CD8-positive, alpha-beta memory T cell (primary cell): ENCODE measurements around the gene ZNF121. TPM values are rescaled to one million over a fixed set of nuclear protein-coding genes. Genes with fewer than 3 reads are reported as not detected.

ENCODE experiments used
- CTCF ChIA-PET: fragments of 350-600 bp; sonication (Branson Sonifier 250); formaldehyde crosslinking; loops from one replicate; lab custom pipeline; 2021; ENCODE audit warnings: antibody characterized with exemption; lab: Charles Lee
- POLR2A ChIA-PET: fragments of 350-600 bp; sonication (Branson Sonifier 250); formaldehyde crosslinking; loops from one replicate; lab custom pipeline; 2021; ENCODE audit warnings: antibody characterized with exemption; lab: Charles Lee
- DNase-seq, 5 donors: peaks; one replicate each; pipeline versions ENCODE4 v3.0.0 to v3.0.0-alpha.2; 2020 to 2022; ENCODE audit warnings: mixed read lengths in 1 of 5
- H3K27ac ChIP-seq: one replicate; pipeline ENCODE4 v1.7.0; 2013; ENCODE audit warnings: low read depth, mild to moderate bottlenecking, low read length, moderate library complexity
- H3K27me3 ChIP-seq: 2 replicates; pipeline ENCODE4 v1.7.0; 2013; ENCODE audit warnings: low read length, mild to moderate bottlenecking; ENCODE audit not compliant: insufficient read depth, poor library complexity, severe bottlenecking
- H3K36me3 ChIP-seq: 2 replicates; pipeline ENCODE4 v1.7.0; 2013; ENCODE audit warnings: mild to moderate bottlenecking, low read length, moderate library complexity; ENCODE audit not compliant: insufficient read depth
- H3K4me1 ChIP-seq: 2 replicates; pipeline ENCODE4 v1.7.0; 2013; ENCODE audit warnings: mild to moderate bottlenecking, low read length, moderate library complexity; ENCODE audit not compliant: insufficient read depth
- H3K4me3 ChIP-seq: 2 replicates; pipeline ENCODE4 v1.7.0; 2013; ENCODE audit warnings: mild to moderate bottlenecking, low read length
- H3K9me3 ChIP-seq: 2 replicates; pipeline ENCODE4 v1.7.0; 2013; ENCODE audit warnings: mild to moderate bottlenecking, low read length
- H3K27ac Mint-ChIP-seq, 8 donors: one replicate each; pipeline ENCODE4 v1.8.0; 2020 to 2021; ENCODE audit warnings: mixed read lengths in 8 of 8, mild to moderate bottlenecking in 6 of 8, inconsistent platforms in 3 of 8, moderate library complexity in 3 of 8
- H3K27me3 Mint-ChIP-seq, 2 donors: one replicate each; pipeline ENCODE4 v1.8.0; 2020 to 2021; ENCODE audit warnings: mixed read lengths in 2 of 2, mild to moderate bottlenecking in 1 of 2, moderate library complexity in 1 of 2
- H3K36me3 Mint-ChIP-seq, 3 donors: one replicate each; pipeline ENCODE4 v1.8.0; 2020 to 2021; ENCODE audit warnings: mixed read lengths in 3 of 3, inconsistent platforms in 1 of 3, mild to moderate bottlenecking in 1 of 3
- H3K4me1 Mint-ChIP-seq, 3 donors: one replicate each; pipeline ENCODE4 v1.8.0; 2020 to 2021; ENCODE audit warnings: mixed read lengths in 3 of 3, inconsistent platforms in 1 of 3, mild to moderate bottlenecking in 1 of 3
- H3K4me3 Mint-ChIP-seq, 7 donors: one replicate each; pipeline ENCODE4 v1.8.0; 2020 to 2021; ENCODE audit warnings: mixed read lengths in 7 of 7, mild to moderate bottlenecking in 6 of 7, moderate library complexity in 4 of 7, inconsistent platforms in 2 of 7
- H3K9me3 Mint-ChIP-seq, 5 donors: one replicate each; pipeline ENCODE4 v1.8.0; 2020 to 2022; ENCODE audit warnings: mixed read lengths in 5 of 5, mild to moderate bottlenecking in 3 of 5, moderate library complexity in 2 of 5, inconsistent platforms in 1 of 5
- polyA plus RNA-seq: library from polyadenylated mRNA; unstranded; fragments of 300-500 nt; fragmentation: Illumina TruSeq; gene quantifications from one replicate; pipeline ENCODE4 v1.2.3, GENCODE V29; 2021
- total RNA-seq, 2 experiments: library from RNA; stranded (reverse); gene quantifications; one replicate each; pipeline ENCODE4 v1.2.3, GENCODE V29; 2021

ZNF121 gene
- total RNA-seq (10 to 100 TPM; 87.1 to 90.2 TPM), polyA plus RNA-seq (4.1 TPM)

DNA sequence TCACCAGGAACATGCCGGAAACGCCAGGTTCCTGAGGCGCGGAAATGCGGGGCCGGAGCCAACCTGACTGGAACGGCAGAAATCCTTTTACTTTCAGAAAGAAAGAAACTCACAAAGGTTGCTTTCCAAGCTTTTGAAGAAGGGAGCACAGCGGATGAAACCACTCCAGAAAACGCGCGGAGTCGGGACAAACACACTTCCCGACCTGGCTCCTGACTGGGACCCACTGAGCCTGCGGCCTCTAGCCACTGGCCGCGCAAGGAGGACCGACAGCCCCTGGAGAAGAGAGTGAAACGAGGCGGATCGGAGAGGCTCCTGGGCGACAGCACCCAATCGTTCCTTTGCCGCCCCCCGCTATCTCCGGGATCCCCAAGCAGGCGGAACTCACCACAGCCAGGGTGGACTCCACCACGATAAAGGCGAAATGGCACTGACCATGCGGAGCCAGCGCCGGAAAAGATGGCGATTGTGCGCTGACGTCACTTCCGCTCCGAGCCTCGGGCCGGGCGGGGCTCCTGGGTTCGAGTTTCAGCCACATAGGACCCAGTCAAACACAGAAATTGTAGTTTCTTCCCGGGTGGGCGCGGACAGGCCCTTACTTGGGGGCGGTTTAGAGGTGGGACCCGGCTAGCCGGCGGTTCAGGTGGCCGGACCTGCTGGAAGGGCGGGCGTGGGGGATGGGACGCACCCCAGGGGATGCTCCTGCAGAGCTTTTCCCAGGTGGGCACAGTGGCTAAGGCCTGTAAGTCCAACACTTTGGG is at the start of gene ZNF121:
ZNF121 (minus strand) TSS at position 432 of the 761 bp plus-strand sequence. CDS start 16,407 bp downstream, outside the sequence.
- Mint-ChIP-seq H3K9me3 (no peaks in the 10 kb centered on the region), H3K27me3 (peaks cover 7 to 11% of the 10 kb centered on the region in 2 donors), H3K4me1 (peaks cover 40 to 54% (median 52%) of the 10 kb centered on the region in 3 donors), H3K27ac (peak within 1 kb of the TSS; percentile 92 to 99 (median 97)), H3K36me3 (peaks cover 5 to 25% (median 8%) of the 10 kb centered on the region in 3 donors), H3K4me3 (peak within 1 kb of the TSS; percentile 94 to 99 (median 96))
- DNase-seq: peak; percentile 69 to 86 (median 72)
- Histone ChIP-seq H3K4me3 (peak within 1 kb of the TSS; percentile 94), H3K27ac (peak within 1 kb of the TSS; percentile 94), H3K4me1 (peaks cover 22% of the 10 kb centered on the region), H3K9me3 (no peaks in the 10 kb centered on the region), H3K36me3 (no peaks in the 10 kb centered on the region), H3K27me3 (no peaks in the 10 kb centered on the region)
- ChIA-PET CTCF (interaction anchor here (0.6 to 1.2 kb wide), 4 partner anchors 34 to 516 kb away, joined by 3 to 4 read pairs (median 3); partner anchors contain the start of gene ZNF266), POLR2A (interaction anchor here (0.6 kb wide), 1 partner anchor 150 kb away, joined by 6 read pairs; no protein-coding TSS in a partner anchor)

DNA sequence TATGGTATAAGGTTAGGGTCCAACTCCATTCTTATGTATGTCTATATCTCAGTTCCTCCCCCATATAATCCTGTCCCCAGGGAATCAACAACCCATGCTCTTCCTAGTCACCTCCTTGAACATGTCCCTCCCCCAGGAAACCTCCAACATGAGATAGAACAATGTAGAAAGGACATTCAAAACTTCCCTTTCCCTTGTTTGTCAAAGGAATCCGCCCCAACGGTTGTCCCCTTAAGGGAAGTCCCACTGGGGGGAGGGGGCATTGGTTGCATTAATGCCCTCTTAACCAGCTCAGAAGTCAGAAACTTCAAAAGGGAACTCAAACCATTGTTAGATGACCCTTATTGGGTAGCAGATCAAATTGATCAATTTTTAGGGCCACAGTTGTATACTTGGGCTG is 43.6 kb upstream of the ZNF121 start:
- ChIA-PET CTCF (interaction anchor here (1.5 to 1.7 kb wide), 2 partner anchors 168 to 170 kb away, joined by 5 read pairs; no protein-coding TSS in a partner anchor), POLR2A (no interaction called here)
- H3K4me1 ChIP-seq: peaks cover 6% of the 10 kb centered on the region
- no peaks in the 10 kb centered on the region for H3K9me3 Mint-ChIP-seq
- H3K27ac Mint-ChIP-seq: no peak overlapping the region
- H3K4me1 Mint-ChIP-seq: peaks cover 4 to 8% (median 6%) of the 10 kb centered on the region in 3 donors
- DNase-seq: no peak
- H3K27me3 ChIP-seq: no peaks in the 10 kb centered on the region
- peaks cover 9 to 17% (median 11%) of the 10 kb centered on the region in 3 donors for H3K36me3 Mint-ChIP-seq
- H3K9me3 ChIP-seq: no peaks in the 10 kb centered on the region
- H3K4me3 ChIP-seq: no peak overlapping the region
- no peaks in the 10 kb centered on the region for H3K36me3 ChIP-seq
- H3K4me3 Mint-ChIP-seq: no peak overlapping the region
- no peak overlapping the region for H3K27ac ChIP-seq
- no peaks in the 10 kb centered on the region for H3K27me3 Mint-ChIP-seq

DNA sequence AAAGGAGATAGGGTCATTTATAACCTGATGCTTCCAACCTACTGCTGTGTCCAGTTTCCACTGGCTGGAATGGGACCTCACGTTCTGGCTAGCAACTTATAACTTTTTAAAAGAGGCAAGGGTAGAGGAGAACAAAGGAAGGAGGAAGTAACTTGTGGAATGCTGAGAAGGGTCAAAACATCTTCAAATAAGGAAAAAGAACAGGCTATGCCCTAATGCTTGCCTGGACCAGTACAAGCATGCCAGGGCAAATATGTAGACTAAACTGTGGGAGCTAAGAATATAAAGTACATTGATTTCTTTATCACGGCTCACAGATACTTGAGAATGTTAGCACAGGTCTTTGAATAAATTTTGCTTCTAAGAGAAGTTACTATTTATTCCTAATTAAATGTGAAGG is 38.2 kb upstream of the ZNF121 start:
- H3K36me3 ChIP-seq: peaks cover 15% of the 10 kb centered on the region
- Mint-ChIP-seq H3K4me1 (peaks cover 22 to 41% (median 25%) of the 10 kb centered on the region in 3 donors), H3K9me3 (peaks cover 3 to 10% (median 7%) of the 10 kb centered on the region in 5 donors), H3K4me3 (peak overlapping the region in 6 of 7 donors; percentile 24 to 72 (median 55)), H3K36me3 (peaks cover 9 to 32% (median 15%) of the 10 kb centered on the region in 3 donors), H3K27ac (peak overlapping the region in 6 of 8 donors; percentile 40 to 99 (median 63)), H3K27me3 (peaks cover 0 to 4% of the 10 kb centered on the region in 2 donors)
- no peak overlapping the region for H3K4me3 ChIP-seq
- ChIA-PET POLR2A (no interaction called here), CTCF (interaction anchor here (0.7 to 1.5 kb wide), 3 partner anchors 169 to 299 kb away, joined by 3 to 5 read pairs (median 4); partner anchors contain the start of gene ZNF559)
- H3K27me3 ChIP-seq: no peaks in the 10 kb centered on the region
- DNase-seq: no peak
- no peak overlapping the region for H3K27ac ChIP-seq
- H3K4me1 ChIP-seq: peaks cover 22% of the 10 kb centered on the region
- no peaks in the 10 kb centered on the region for H3K9me3 ChIP-seq

DNA sequence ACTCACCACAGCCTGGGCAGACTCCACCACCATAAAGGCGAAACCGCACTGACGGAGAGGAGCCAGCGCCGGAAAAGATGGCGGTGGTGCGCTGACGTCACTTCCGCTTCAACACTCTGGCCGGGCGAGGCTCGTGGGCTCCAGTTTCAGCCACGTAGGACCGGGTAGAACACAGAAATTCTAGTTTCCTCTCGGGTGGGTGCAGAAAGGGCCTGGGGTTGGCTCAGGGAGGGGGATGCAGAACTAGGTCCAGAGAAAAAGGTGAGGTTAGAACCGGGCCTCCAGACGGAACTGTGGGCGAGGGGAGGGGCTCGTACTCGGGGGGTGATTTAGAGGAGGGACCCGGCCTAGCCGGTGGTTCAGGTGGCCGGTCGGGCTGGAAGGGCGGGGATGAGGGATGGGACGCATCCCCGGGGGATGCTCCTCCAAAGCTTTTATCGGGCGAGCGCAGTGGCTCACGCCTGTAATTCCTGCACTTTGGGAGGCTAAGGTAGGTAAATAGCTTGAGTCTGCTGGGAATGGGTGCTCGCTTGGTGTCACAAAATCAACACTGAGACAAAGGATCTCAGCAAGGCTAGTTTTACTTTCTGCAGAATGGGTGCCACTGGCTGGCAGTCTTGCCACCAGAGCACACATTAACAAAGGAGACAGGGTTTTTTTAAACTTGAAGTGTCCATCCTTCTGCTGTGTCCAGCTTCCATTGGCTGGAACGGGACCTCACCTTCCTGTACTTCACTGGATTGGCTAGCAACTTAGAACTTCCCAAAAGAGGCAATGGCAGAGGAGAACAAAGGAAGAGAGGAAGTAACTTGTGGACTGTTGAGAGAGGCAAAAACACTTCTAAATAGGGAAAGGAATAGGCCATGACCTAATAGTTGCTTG is 37.1 kb upstream of the ZNF121 start, which contains the start of gene ZNF561:
ZNF561 (minus strand) TSS at position 77 of the 882 bp plus-strand sequence. CDS start 1,776 bp downstream, outside the sequence.
- Histone ChIP-seq H3K27me3 (no peaks in the 10 kb centered on the region), H3K36me3 (peaks cover 23% of the 10 kb centered on the region), H3K4me1 (peaks cover 22% of the 10 kb centered on the region), H3K4me3 (peak within 1 kb of the TSS; percentile 83), H3K9me3 (no peaks in the 10 kb centered on the region), H3K27ac (peak within 1 kb of the TSS; percentile 96)
- ChIA-PET CTCF (interaction anchor here (0.7 to 1.0 kb wide), 3 partner anchors 170 to 298 kb away, joined by 3 to 4 read pairs (median 3); partner anchors contain the start of gene ZNF559), POLR2A (interaction anchor here (0.7 to 1.0 kb wide), 3 partner anchors 148 to 298 kb away, joined by 3 to 5 read pairs (median 4); partner anchors contain the start of genes PIN1, ZNF559 and ZNF846)
- H3K4me3 Mint-ChIP-seq: peak within 1 kb of the TSS; percentile 94 to 100 (median 98)
- peaks cover 0 to 4% of the 10 kb centered on the region in 2 donors for H3K27me3 Mint-ChIP-seq
- peak; percentile 85 to 94 (median 90) for DNase-seq
- H3K4me1 Mint-ChIP-seq: peaks cover 22 to 41% (median 25%) of the 10 kb centered on the region in 3 donors
- peaks cover 3 to 10% (median 7%) of the 10 kb centered on the region in 5 donors for H3K9me3 Mint-ChIP-seq
- peaks cover 10 to 40% (median 22%) of the 10 kb centered on the region in 3 donors for H3K36me3 Mint-ChIP-seq
- H3K27ac Mint-ChIP-seq: peak within 1 kb of the TSS; percentile 99 to 100 (median 100)

DNA sequence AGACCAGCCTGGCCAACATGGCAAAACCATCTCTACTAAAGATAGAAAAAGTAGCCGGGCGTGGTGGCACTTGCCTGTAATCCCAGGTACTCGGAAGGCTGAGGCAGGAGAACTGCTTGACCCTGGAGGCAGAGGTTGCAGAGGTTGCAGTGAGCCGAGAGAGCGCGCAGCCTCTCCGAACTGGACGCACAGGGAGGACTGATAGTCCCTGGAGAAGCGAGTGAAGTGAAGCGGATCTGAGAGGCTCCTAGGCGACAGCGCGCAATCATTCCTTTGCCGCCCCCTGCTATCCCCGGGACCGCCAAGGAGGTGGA is 36.5 kb upstream of the ZNF121 start:
- POLR2A ChIA-PET: no interaction called here
- Mint-ChIP-seq H3K27ac (peak overlapping the region; percentile 99 to 100 (median 100)), H3K4me1 (peaks cover 20 to 38% (median 22%) of the 10 kb centered on the region in 3 donors), H3K9me3 (peaks cover 3 to 10% (median 7%) of the 10 kb centered on the region in 5 donors), H3K4me3 (peak overlapping the region; percentile 94 to 100 (median 98)), H3K36me3 (peaks cover 10 to 45% (median 24%) of the 10 kb centered on the region in 3 donors), H3K27me3 (peaks cover 0 to 4% of the 10 kb centered on the region in 2 donors)
- Histone ChIP-seq H3K27ac (peak overlapping the region; percentile 96), H3K4me1 (peaks cover 19% of the 10 kb centered on the region), H3K4me3 (peak overlapping the region; percentile 83), H3K9me3 (no peaks in the 10 kb centered on the region), H3K27me3 (no peaks in the 10 kb centered on the region), H3K36me3 (peaks cover 28% of the 10 kb centered on the region)
- CTCF ChIA-PET: no interaction called here
- DNase-seq: no peak

DNA sequence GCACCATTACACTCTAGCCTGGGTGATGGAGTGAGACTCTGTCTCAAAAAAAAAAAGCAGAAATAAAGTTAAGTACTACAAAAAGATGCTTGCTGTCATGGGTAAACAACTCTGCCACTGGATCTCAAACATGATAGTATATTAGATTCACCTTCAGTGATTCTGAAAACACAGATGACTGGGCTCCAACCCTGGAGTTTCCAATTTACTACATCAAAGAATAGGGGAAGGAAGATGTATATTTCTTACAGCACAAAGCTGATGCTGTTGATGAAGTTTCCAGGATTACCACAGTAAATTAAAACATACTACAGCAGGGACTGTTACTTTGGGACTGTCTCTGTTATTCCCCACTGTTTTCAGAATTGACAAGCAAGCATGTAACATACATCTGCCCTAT is 31.5 kb upstream of the ZNF121 start:
- Mint-ChIP-seq H3K9me3 (peaks cover 2 to 23% (median 22%) of the 10 kb centered on the region in 5 donors), H3K27me3 (no peaks in the 10 kb centered on the region), H3K36me3 (peaks cover 37 to 84% (median 54%) of the 10 kb centered on the region in 3 donors), H3K27ac (peak overlapping the region in 1 of 8 donors; percentile 8), H3K4me1 (peaks cover 5 to 17% (median 8%) of the 10 kb centered on the region in 3 donors), H3K4me3 (no peak overlapping the region)
- ChIA-PET CTCF (no interaction called here), POLR2A (no interaction called here)
- DNase-seq: no peak
- no peak overlapping the region for H3K27ac ChIP-seq
- peaks cover 10% of the 10 kb centered on the region for H3K4me1 ChIP-seq
- H3K27me3 ChIP-seq: no peaks in the 10 kb centered on the region
- H3K9me3 ChIP-seq: peaks cover 18% of the 10 kb centered on the region
- H3K4me3 ChIP-seq: no peak overlapping the region
- H3K36me3 ChIP-seq: peaks cover 77% of the 10 kb centered on the region

DNA sequence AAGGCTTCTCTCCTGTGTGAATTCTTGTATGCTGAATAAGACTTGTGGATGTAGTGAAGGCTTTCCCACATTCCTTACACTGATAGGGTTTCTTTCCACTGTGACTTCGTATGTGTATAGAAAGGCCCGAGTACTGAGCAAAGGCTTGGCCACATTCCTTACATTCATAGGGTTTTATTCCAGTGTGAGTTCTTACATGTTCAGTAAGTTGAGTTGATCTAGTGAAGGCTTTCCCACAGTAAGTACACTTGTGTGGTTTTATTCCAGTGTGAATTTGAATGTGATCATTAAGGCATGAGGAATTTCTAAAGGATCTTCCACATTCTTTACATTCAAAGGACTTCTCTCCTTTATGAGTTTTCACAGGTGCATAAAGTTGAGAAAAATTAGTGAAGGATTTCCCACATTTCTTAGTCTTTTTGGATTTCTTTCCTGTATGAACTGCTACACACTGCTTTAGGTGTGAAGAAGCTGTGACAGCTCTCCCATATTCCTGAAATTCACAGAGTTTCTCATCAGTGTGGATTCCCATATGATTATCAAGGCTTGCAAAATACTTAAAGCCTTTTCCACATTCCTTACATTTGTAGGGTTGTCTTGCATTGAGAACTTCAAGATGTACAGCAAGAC is 26.3 kb upstream of the ZNF121 start:
- Histone ChIP-seq H3K4me1 (no peaks in the 10 kb centered on the region), H3K9me3 (peaks cover 43% of the 10 kb centered on the region), H3K27me3 (no peaks in the 10 kb centered on the region), H3K4me3 (no peak overlapping the region), H3K36me3 (peaks cover 59% of the 10 kb centered on the region), H3K27ac (no peak overlapping the region)
- H3K9me3 Mint-ChIP-seq: peaks cover 24 to 70% (median 61%) of the 10 kb centered on the region in 5 donors
- no peak overlapping the region for H3K4me3 Mint-ChIP-seq
- H3K27ac Mint-ChIP-seq: no peak overlapping the region
- H3K36me3 Mint-ChIP-seq: peaks cover 44 to 74% (median 73%) of the 10 kb centered on the region in 3 donors
- CTCF ChIA-PET: no interaction called here
- H3K4me1 Mint-ChIP-seq: no peaks in the 10 kb centered on the region
- H3K27me3 Mint-ChIP-seq: no peaks in the 10 kb centered on the region
- POLR2A ChIA-PET: no interaction called here
- no peak for DNase-seq
